AG04450 (cell line): ENCODE results near the gene VEZF1. TPM values are rescaled to one million over a fixed set of nuclear protein-coding genes. Genes with fewer than 3 reads are reported as not detected.

Experiments
- CTCF ChIA-PET: fragments of 300-600, 350-600 bp; formaldehyde crosslinking; extraction: SDS; loops from one replicate; lab custom pipeline; 2022; ENCODE audit warnings: antibody characterized with exemption, inconsistent platforms; lab: Charles Lee
- POLR2A ChIA-PET: fragments of 350-600 bp; formaldehyde crosslinking; extraction: SDS; loops from one replicate; lab custom pipeline; 2021; ENCODE audit warnings: antibody characterized with exemption, inconsistent platforms; lab: Yijun Ruan, JAX
- DNase-seq: peaks from one replicate; pipeline ENCODE4 v3.0.0-alpha.2; 2011; ENCODE audit warnings: low read depth, low spot score
- H3K27ac ChIP-seq: one replicate; pipeline ENCODE4 v1.5.1; 2012; ENCODE audit warnings: low read depth, low read length, control low read depth
- H3K27me3 ChIP-seq: one replicate; pipeline ENCODE4 v1.6.0; 2012; ENCODE audit warnings: low read length; ENCODE audit not compliant: control insufficient read depth, insufficient read depth
- H3K4me3 ChIP-seq: 2 replicates; pipeline ENCODE4 v1.5.1; 2011; ENCODE audit warnings: mild to moderate bottlenecking, low read depth, low read length, control low read depth
- H3K9me3 ChIP-seq: 2 replicates; pipeline ENCODE4 v1.5.1; 2012; ENCODE audit warnings: low read length; ENCODE audit not compliant: control insufficient read depth, insufficient read depth
- polyA plus RNA-seq: library from polyadenylated mRNA; depleted of rRNA; stranded (reverse); fragments of >200 nt; gene quantifications from 2 replicates; pipeline ENCODE4 v1.2.3, GENCODE V29; 2011
- TF ChIP-seq, protein P1 (sequence below): IDR thresholded peaks from 2 replicates; pipeline ENCODE4 v1.5.1; 2011; ENCODE audit warnings: low read depth, low read length, control low read depth, inconsistent platforms

Gene VEZF1
- polyA plus RNA-seq, 1 experiment: 38.9 TPM

- Histone ChIP-seq H3K9me3 (no peaks in the 10 kb centered on the region), H3K27ac (peak overlapping the region; percentile 81), H3K4me3 (peak overlapping the region; percentile 53), H3K27me3 (no peaks in the 10 kb centered on the region)
- DNase-seq: no peak
- TF ChIP-seq, protein P1, sequence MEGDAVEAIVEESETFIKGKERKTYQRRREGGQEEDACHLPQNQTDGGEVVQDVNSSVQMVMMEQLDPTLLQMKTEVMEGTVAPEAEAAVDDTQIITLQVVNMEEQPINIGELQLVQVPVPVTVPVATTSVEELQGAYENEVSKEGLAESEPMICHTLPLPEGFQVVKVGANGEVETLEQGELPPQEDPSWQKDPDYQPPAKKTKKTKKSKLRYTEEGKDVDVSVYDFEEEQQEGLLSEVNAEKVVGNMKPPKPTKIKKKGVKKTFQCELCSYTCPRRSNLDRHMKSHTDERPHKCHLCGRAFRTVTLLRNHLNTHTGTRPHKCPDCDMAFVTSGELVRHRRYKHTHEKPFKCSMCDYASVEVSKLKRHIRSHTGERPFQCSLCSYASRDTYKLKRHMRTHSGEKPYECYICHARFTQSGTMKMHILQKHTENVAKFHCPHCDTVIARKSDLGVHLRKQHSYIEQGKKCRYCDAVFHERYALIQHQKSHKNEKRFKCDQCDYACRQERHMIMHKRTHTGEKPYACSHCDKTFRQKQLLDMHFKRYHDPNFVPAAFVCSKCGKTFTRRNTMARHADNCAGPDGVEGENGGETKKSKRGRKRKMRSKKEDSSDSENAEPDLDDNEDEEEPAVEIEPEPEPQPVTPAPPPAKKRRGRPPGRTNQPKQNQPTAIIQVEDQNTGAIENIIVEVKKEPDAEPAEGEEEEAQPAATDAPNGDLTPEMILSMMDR: no peak
- ChIA-PET CTCF (interaction anchor here (0.6 to 1.4 kb wide), 8 partner anchors 21 to 113 kb away, joined by 3 to 6 read pairs (median 4); no protein-coding TSS in a partner anchor), POLR2A (interaction anchor here (0.5 to 4.2 kb wide), 9 partner anchors 8 to 668 kb away, joined by 3 to 23 read pairs (median 5); no protein-coding TSS in a partner anchor)
Measured at GRCh38 chr17:57945996-57946797, 41.9 kb downstream of the VEZF1 start.

- Histone ChIP-seq H3K27ac (no peak overlapping the region), H3K9me3 (no peaks in the 10 kb centered on the region), H3K27me3 (no peaks in the 10 kb centered on the region), H3K4me3 (no peak overlapping the region)
- DNase-seq: no peak
- TF ChIP-seq, protein P1: no peak
- CTCF ChIA-PET: interaction anchor here (0.9 to 1.4 kb wide), 3 partner anchors 9 to 55 kb away, joined by 3 to 6 read pairs (median 4); no protein-coding TSS in a partner anchor
- POLR2A ChIA-PET: interaction anchor here (1.0 kb wide), 1 partner anchor 9 kb away, joined by 3 read pairs; no protein-coding TSS in a partner anchor
Measured at GRCh38 chr17:57944908-57945307, 43.1 kb downstream of the VEZF1 start.

DNA sequence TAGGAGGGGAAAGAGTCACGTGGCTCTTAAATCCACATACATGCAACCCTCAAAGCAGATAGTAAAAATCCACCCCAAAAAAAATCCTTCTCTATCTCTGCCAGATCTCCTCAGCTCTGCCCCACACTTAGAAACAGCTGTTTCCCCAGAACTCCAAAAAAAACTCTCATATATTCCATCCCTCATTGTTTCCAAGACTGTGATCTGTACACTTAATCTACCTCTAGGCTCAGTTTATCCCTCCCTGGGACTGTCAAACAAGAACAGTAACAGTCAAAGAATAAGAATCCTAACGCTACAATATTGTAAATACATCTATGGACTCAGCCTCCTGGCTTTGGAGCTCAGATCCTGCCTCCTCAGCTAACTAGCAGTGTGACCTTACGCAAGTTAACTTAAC, 44.4 kb downstream of the VEZF1 start:
- no peak overlapping the region for H3K27ac ChIP-seq

DNA sequence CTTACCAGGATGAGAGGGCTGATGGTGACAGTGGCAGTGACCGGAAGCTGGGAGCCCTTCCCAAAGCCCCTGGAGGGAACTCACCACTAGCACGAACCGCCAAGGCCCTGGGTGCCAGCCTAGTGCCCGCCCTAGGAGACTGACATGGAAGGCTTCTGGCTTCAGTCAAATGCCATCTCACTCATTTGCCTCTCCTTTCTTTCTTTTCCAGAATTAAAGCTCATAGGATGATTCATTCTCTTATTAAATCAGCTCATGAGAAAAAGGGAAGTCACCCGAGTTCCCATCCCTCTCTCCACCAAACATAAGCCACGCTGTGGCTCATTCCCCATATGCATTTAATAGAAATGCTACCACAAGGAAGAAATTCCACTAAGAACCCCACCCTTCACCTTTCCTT, 44.9 kb downstream of the VEZF1 start:
- Histone ChIP-seq H3K27me3 (no peaks in the 10 kb centered on the region), H3K9me3 (no peaks in the 10 kb centered on the region), H3K4me3 (no peak overlapping the region), H3K27ac (no peak overlapping the region)
- DNase-seq: no peak
- TF ChIP-seq, protein P1: no peak
- ChIA-PET CTCF (no interaction called here), POLR2A (interaction anchor here (0.6 kb wide), 1 partner anchor 44 kb away, joined by 3 read pairs; no protein-coding TSS in a partner anchor)

More for the DNA sequence above, 44.4 kb downstream of the VEZF1 start:
- H3K9me3 ChIP-seq: no peaks in the 10 kb centered on the region
- H3K27me3 ChIP-seq: no peaks in the 10 kb centered on the region
- POLR2A ChIA-PET: interaction anchor here (0.6 to 1.0 kb wide), 4 partner anchors 8 to 68 kb away, joined by 3 read pairs; no protein-coding TSS in a partner anchor
- H3K4me3 ChIP-seq: no peak overlapping the region
- DNase-seq: no peak
- TF ChIP-seq, protein P1: no peak
- CTCF ChIA-PET: interaction anchor here (0.6 to 0.9 kb wide), 2 partner anchors 53 to 56 kb away, joined by 4 to 5 read pairs; no protein-coding TSS in a partner anchor
